B cell (primary cell): Measurements from ENCODE around the gene PTPRG. TPM values are rescaled to one million over a fixed set of nuclear protein-coding genes. Genes with fewer than 3 reads are reported as not detected.

Experiments used
- ATAC-seq: fragments of 200-7000 bp; cut with Tn5 transposase; one replicate; pipeline ENCODE4 v1.10.0; 2021; ENCODE audit warnings: low read depth, mild to moderate bottlenecking, moderate number of reproducible peaks, moderate library complexity
- CTCF ChIA-PET: fragments of 350-600 bp; sonication (Branson Sonifier 250); formaldehyde crosslinking; loops from one replicate; lab custom pipeline; 2021; ENCODE audit warnings: antibody characterized with exemption, inconsistent platforms; lab: Charles Lee
- POLR2A ChIA-PET: fragments of 350-600 bp; sonication (Branson Sonifier 250); formaldehyde crosslinking; loops from one replicate; lab custom pipeline; 2021; ENCODE audit warnings: antibody characterized with exemption; lab: Charles Lee
- DNase-seq: peaks from one replicate; pipeline ENCODE4 v3.0.0; 2013
- H2AFZ ChIP-seq: 2 replicates; pipeline ENCODE4 v1.6.1; 2012; ENCODE audit warnings: mild to moderate bottlenecking, low read depth, low read length; ENCODE audit not compliant: insufficient read depth, poor library complexity, severe bottlenecking
- H3K27ac ChIP-seq, 2 donors: 1 replicate in 1 of 2; 2 replicates in 1 of 2; pipeline ENCODE4 v1.5.1; 2012 to 2013; ENCODE audit warnings: low read length in 2 of 2, mild to moderate bottlenecking in 2 of 2, moderate library complexity in 1 of 2
- H3K27me3 ChIP-seq, 4 experiments: fragments of 200-600 bp in 1 of 4; sonication (generic) in 1 of 4; replicated peaks in 1 of 4; 1 replicate in 2 of 4; 2 replicates in 2 of 4; pipeline versions ENCODE4 v1.6.1 to v1.7.0; 2013 to 2016; ENCODE audit warnings: low read length in 3 of 4, mild to moderate bottlenecking in 2 of 4, mixed read lengths in 1 of 4, moderate library complexity in 1 of 4; ENCODE audit not compliant: insufficient read depth in 4 of 4, control insufficient read depth in 3 of 4; ENCODE audit errors: control extremely low read depth in 1 of 4
- H3K36me3 ChIP-seq, 2 experiments: replicated peaks in 1 of 2; 1 replicate in 1 of 2; 2 replicates in 1 of 2; pipeline versions ENCODE4 v1.6.1 to v1.7.1; 2013; ENCODE audit warnings: low read length in 1 of 2; ENCODE audit not compliant: insufficient read depth in 2 of 2, control insufficient read depth in 1 of 2; ENCODE audit errors: control extremely low read depth in 1 of 2, extremely low read depth in 1 of 2
- H3K4me1 ChIP-seq, 2 donors: fragments of 200-600 bp in 1 of 2; sonication (generic) in 1 of 2; 1 replicate in 1 of 2; 2 replicates in 1 of 2; pipeline versions ENCODE4 v1.5.1 to v1.6.1; 2013 to 2017; ENCODE audit warnings: low read length in 2 of 2; ENCODE audit not compliant: control insufficient read depth in 2 of 2, insufficient read depth in 2 of 2
- H3K4me2 ChIP-seq: replicated peaks from 2 replicates; pipeline ENCODE3; 2012; ENCODE audit warnings: mild to moderate bottlenecking, low read depth, low read length; ENCODE audit not compliant: poor library complexity, severe bottlenecking
- H3K4me3 ChIP-seq, 5 experiments: fragments of 200-600 bp in 1 of 5; sonication (generic) in 1 of 5; 1 replicate in 3 of 5; 2 replicates in 2 of 5; pipeline versions ENCODE4 v1.5.1 to v1.7.0; 2011 to 2016; ENCODE audit warnings: low read length in 4 of 5, mild to moderate bottlenecking in 4 of 5, low read depth in 2 of 5, control low read depth in 1 of 5, moderate library complexity in 1 of 5; ENCODE audit not compliant: insufficient read depth in 1 of 5; ENCODE audit errors: control extremely low read depth in 1 of 5, extremely low read depth in 1 of 5
- H3K79me2 ChIP-seq: fragments of 200-600 bp; sonication (generic); one replicate; pipeline ENCODE4 v1.6.0; 2016; ENCODE audit warnings: low read length; ENCODE audit not compliant: control insufficient read depth, insufficient read depth
- H3K9ac ChIP-seq: fragments of 200-600 bp; sonication (generic); 2 replicates; pipeline ENCODE4 v1.6.1; 2017; ENCODE audit warnings: mild to moderate bottlenecking, low read length, moderate library complexity
- H3K9me3 ChIP-seq, 3 donors: one replicate each; pipeline versions ENCODE4 v1.6.1 to v1.7.1; 2013; ENCODE audit warnings: low read length in 2 of 3; ENCODE audit not compliant: control insufficient read depth in 2 of 3, insufficient read depth in 1 of 3; ENCODE audit errors: control extremely low read depth in 1 of 3
- H4K20me1 ChIP-seq: 2 replicates; pipeline ENCODE4 v1.6.0; 2012; ENCODE audit warnings: mild to moderate bottlenecking, low read length; ENCODE audit not compliant: insufficient read depth, control insufficient read depth, poor library complexity, severe bottlenecking
- H3K27ac Mint-ChIP-seq: one replicate; pipeline ENCODE4 v1.8.0; 2021; ENCODE audit warnings: mixed read lengths
- H3K27me3 Mint-ChIP-seq: one replicate; pipeline ENCODE4 v1.8.0; 2021; ENCODE audit warnings: mixed read lengths
- H3K4me1 Mint-ChIP-seq: one replicate; pipeline ENCODE4 v1.8.0; 2021; ENCODE audit warnings: mixed read lengths
- H3K4me3 Mint-ChIP-seq: one replicate; pipeline ENCODE4 v1.8.0; 2021; ENCODE audit warnings: mixed read lengths
- H3K9me3 Mint-ChIP-seq: one replicate; pipeline ENCODE4 v1.8.0; 2022; ENCODE audit warnings: mixed read lengths; ENCODE audit not compliant: insufficient read depth
- EZH2 ChIP-seq: IDR thresholded peaks from 2 replicates; pipeline ENCODE4 v1.6.1; 2012; ENCODE audit warnings: borderline replicate concordance, low read depth, mild to moderate bottlenecking, moderate library complexity, low read length; ENCODE audit not compliant: insufficient read depth, poor library complexity, severe bottlenecking
- WGBS: methylation state at CpG from one replicate; pipeline ENCODE4 v1.1.5; 2013; ENCODE audit warnings: missing lambda C conversion rate; ENCODE audit not compliant: insufficient coverage; 5-methylcytosine and 5-hydroxymethylcytosine counted together
- intact Hi-C: fragments of 100-400 bp; cut with micrococcal nuclease; formaldehyde crosslinking; loops from one replicate; pipeline ENCODE4 v1.10.0; 2022
- polyA plus RNA-seq: library from polyadenylated mRNA; depleted of rRNA; stranded (reverse); fragments of >200 nt; gene quantifications from 2 replicates; pipeline ENCODE4 v1.2.3, GENCODE V29; 2012
- total RNA-seq, 2 donors: library from RNA; stranded (reverse); fragments of 120-200 nt in 1 of 2; gene quantifications; 1 replicate in 1 of 2; 2 replicates in 1 of 2; pipeline versions ENCODE4 v1.2.3 to v1.2.4, GENCODE V29; 2013 to 2022
- TF ChIP-seq, protein P1 (sequence below): fragments of 200-600 bp; IDR thresholded peaks from one replicate; pipeline ENCODE4 v1.8.0; 2022; ENCODE audit warnings: antibody characterized with exemption, mild to moderate bottlenecking

PTPRG gene
- total and polyA plus RNA-seq, 2 donors (not counting 1 experiment from before 2014, with no cell fraction given): 0.12 to 1.3 TPM

DNA sequence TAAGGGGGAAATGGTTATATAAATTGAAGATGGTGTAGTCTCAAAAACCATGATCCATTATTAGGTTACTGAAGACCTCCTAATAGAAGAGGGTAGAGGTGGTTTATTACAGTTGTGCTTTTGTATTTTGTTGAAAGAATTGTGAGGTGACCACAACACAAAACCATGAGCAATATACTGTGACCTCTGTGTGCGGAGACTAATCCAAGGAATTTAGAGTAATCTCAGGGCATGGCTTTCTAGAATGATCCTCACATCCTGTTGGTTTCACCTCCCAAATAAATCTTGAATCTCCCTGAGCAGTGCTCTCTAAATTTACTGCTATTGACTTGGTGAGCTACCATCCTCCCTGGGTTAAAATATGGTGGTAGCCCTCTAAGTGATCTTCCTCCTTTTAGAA lies 52.3 kb downstream of the PTPRG start:
- no peaks in the 10 kb centered on the region for H3K4me1 ChIP-seq
- H3K27ac ChIP-seq: no peak overlapping the region
- H3K4me3 ChIP-seq: no peak overlapping the region
- Mint-ChIP-seq H3K4me3 (no peak overlapping the region), H3K27me3 (no peaks in the 10 kb centered on the region), H3K9me3 (no peaks in the 10 kb centered on the region), H3K27ac (no peak overlapping the region), H3K4me1 (no peaks in the 10 kb centered on the region)
- H3K27me3 ChIP-seq: no peaks in the 10 kb centered on the region
- no peaks in the 10 kb centered on the region for H3K79me2 ChIP-seq
- no peak for TF ChIP-seq EZH2
- TF ChIP-seq, protein P1, sequence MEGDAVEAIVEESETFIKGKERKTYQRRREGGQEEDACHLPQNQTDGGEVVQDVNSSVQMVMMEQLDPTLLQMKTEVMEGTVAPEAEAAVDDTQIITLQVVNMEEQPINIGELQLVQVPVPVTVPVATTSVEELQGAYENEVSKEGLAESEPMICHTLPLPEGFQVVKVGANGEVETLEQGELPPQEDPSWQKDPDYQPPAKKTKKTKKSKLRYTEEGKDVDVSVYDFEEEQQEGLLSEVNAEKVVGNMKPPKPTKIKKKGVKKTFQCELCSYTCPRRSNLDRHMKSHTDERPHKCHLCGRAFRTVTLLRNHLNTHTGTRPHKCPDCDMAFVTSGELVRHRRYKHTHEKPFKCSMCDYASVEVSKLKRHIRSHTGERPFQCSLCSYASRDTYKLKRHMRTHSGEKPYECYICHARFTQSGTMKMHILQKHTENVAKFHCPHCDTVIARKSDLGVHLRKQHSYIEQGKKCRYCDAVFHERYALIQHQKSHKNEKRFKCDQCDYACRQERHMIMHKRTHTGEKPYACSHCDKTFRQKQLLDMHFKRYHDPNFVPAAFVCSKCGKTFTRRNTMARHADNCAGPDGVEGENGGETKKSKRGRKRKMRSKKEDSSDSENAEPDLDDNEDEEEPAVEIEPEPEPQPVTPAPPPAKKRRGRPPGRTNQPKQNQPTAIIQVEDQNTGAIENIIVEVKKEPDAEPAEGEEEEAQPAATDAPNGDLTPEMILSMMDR: no peak
- no peak overlapping the region for H2AFZ ChIP-seq
- ChIA-PET CTCF (no interaction called here), POLR2A (no interaction called here)
- no peaks in the 10 kb centered on the region for H3K36me3 ChIP-seq
- ATAC-seq: no peak
- no peak overlapping the region for H3K4me2 ChIP-seq
- no peaks in the 10 kb centered on the region for H4K20me1 ChIP-seq
- H3K9ac ChIP-seq: no peak overlapping the region
- no peak for DNase-seq
- no CpG with 5 or more reads among the region's 1 CpG for WGBS
- intact Hi-C loops: no loop called here
- H3K9me3 ChIP-seq: peaks cover 0 to 3% (median 0%) of the 10 kb centered on the region in 3 donors

DNA sequence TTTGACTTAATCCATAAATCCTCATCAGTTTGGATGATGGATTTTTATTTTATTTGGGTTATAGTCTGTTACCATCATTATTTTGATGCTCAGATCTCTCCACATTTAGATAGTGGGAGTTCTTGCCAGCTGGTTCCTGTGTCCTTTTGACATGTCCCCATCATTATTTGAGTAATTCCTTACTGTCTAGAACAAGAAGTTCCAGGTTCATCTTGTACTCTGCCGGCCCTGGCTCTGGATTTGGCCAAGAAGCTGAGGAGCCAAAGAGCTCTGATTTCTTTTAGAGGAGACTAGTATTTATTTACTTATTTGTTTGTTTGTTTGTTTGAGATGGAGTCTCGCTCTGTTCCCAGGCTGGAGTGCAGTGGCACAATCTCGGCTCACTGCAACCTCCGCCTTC lies 54.3 kb downstream of the PTPRG start:
- CTCF ChIA-PET: no interaction called here

More for the DNA sequence above, 54.3 kb downstream of the PTPRG start:
- Histone ChIP-seq H4K20me1 (no peaks in the 10 kb centered on the region), H3K4me1 (no peaks in the 10 kb centered on the region), H3K36me3 (no peaks in the 10 kb centered on the region), H2AFZ (no peak overlapping the region), H3K4me2 (no peak overlapping the region), H3K9ac (no peak overlapping the region), H3K9me3 (peaks cover 0 to 3% (median 0%) of the 10 kb centered on the region in 3 donors), H3K27ac (no peak overlapping the region), H3K4me3 (no peak overlapping the region), H3K79me2 (no peaks in the 10 kb centered on the region), H3K27me3 (no peaks in the 10 kb centered on the region)
- no peak overlapping the region for H3K4me3 Mint-ChIP-seq
- no peak for TF ChIP-seq EZH2
- TF ChIP-seq, protein P1: no peak
- intact Hi-C loops: no loop called here
- DNase-seq (no peak), ATAC-seq (no peak)
- H3K9me3 Mint-ChIP-seq: no peaks in the 10 kb centered on the region
- WGBS: 100% methylated on average over 4 of the region's 4 CpGs
- POLR2A ChIA-PET: no interaction called here
- H3K4me1 Mint-ChIP-seq: no peaks in the 10 kb centered on the region
- H3K27me3 Mint-ChIP-seq: no peaks in the 10 kb centered on the region
- no peak overlapping the region for H3K27ac Mint-ChIP-seq
